ENCODE results near the gene SMARCAL1.

DNA sequence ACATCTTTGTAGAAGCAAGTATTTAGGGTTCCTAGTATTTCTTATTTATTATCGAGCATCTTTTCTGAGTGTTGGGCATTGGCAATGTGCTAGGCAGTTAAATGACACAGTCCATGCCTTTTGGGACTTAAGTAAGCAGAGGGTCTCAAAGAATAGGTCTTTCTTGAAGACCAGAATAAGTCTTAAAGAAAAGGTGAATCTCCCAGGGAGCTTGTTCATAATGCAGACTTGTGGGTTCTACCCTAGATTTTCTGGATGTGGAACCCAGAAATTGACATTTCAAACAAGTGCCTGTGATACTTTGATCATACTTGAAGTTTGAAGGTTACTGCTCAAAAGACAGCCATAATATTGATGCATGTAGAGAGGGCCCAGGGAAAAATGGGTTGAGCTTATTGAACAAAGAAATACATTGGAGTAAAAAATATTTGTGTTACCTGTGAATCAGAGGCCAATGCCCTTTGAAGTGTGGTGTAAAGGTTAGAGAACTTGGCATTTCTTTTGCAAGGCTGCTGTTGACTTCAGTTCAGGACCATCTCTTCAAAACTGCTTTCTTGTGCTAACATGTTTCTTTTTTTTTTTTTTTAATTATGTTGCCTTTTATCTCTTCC, 110.7 kb downstream of the SMARCAL1 start:
- TF ChIP-seq, protein P1, sequence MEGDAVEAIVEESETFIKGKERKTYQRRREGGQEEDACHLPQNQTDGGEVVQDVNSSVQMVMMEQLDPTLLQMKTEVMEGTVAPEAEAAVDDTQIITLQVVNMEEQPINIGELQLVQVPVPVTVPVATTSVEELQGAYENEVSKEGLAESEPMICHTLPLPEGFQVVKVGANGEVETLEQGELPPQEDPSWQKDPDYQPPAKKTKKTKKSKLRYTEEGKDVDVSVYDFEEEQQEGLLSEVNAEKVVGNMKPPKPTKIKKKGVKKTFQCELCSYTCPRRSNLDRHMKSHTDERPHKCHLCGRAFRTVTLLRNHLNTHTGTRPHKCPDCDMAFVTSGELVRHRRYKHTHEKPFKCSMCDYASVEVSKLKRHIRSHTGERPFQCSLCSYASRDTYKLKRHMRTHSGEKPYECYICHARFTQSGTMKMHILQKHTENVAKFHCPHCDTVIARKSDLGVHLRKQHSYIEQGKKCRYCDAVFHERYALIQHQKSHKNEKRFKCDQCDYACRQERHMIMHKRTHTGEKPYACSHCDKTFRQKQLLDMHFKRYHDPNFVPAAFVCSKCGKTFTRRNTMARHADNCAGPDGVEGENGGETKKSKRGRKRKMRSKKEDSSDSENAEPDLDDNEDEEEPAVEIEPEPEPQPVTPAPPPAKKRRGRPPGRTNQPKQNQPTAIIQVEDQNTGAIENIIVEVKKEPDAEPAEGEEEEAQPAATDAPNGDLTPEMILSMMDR (IDR thresholded peaks at IDR 0.05; ENCODE audit: low read depth, low read length): no peak
- TF ChIP-seq EZH2phosphoT487 (IDR thresholded peaks at IDR 0.05; ENCODE audit: low read depth): no peak
